HEK293 (cell line): ENCODE data around the gene MRPL39.

Source experiments
- CTCF ChIA-PET: fragments of 350-600 bp; formaldehyde crosslinking; extraction: SDS; loops from one replicate; lab custom pipeline; 2021; ENCODE audit warnings: antibody characterized with exemption; lab: Yijun Ruan, JAX
- POLR2A ChIA-PET: fragments of 300-600 bp; formaldehyde crosslinking; extraction: SDS; loops from one replicate; lab custom pipeline; 2020; ENCODE audit warnings: antibody characterized with exemption, inconsistent platforms; lab: Yijun Ruan, JAX
- H3K27ac ChIP-seq: fragments of 200-500 bp; sonication (Bioruptor generic); 2 replicates; pipeline ENCODE4 v1.5.1; 2014; ENCODE audit warnings: low read depth, low read length, control low read depth, inconsistent platforms; ENCODE audit errors: extremely low read depth
- H3K36me3 ChIP-seq, 2 experiments: fragments of 200-500 bp in 1 of 2; sonication (Bioruptor generic) in 1 of 2; 1 replicate in 1 of 2; 2 replicates in 1 of 2; pipeline ENCODE4 v1.5.1; 2014 to 2017; ENCODE audit warnings: inconsistent platforms in 2 of 2, low read length in 2 of 2; ENCODE audit not compliant: control insufficient read depth in 2 of 2, insufficient read depth in 1 of 2
- H3K4me1 ChIP-seq: fragments of 200-500 bp; sonication (Bioruptor generic); 2 replicates; pipeline ENCODE4 v1.5.1; 2014; ENCODE audit warnings: mild to moderate bottlenecking, low read length, inconsistent platforms; ENCODE audit not compliant: control insufficient read depth, insufficient read depth
- H3K4me3 ChIP-seq: 2 replicates; pipeline ENCODE4 v1.5.1; 2011; ENCODE audit warnings: low read depth, mild to moderate bottlenecking, control low read depth, low read length, moderate library complexity
- H3K9me3 ChIP-seq: fragments of 200-500 bp; sonication (Bioruptor generic); 2 replicates; pipeline ENCODE4 v1.5.1; 2014; ENCODE audit warnings: low read depth, low read length, inconsistent platforms; ENCODE audit not compliant: control insufficient read depth, insufficient read depth
- PATZ1 ChIP-seq: fragments of 450-650 bp; formaldehyde crosslinking; IDR thresholded peaks from 2 replicates; pipeline ENCODE4 v1.5.1; 2016; ENCODE audit warnings: missing biosample characterization, missing genetic modification characterization
- PRDM2 ChIP-seq: fragments of 450-650 bp; formaldehyde crosslinking; IDR thresholded peaks from 2 replicates; pipeline ENCODE4 v1.5.1; 2016; ENCODE audit warnings: missing biosample characterization, missing genetic modification characterization, borderline replicate concordance
- SALL2 ChIP-seq: fragments of 450-650 bp; formaldehyde crosslinking; IDR thresholded peaks from 2 replicates; pipeline ENCODE4 v1.5.0; 2017; ENCODE audit warnings: missing biosample characterization, mild to moderate bottlenecking, missing genetic modification characterization, borderline replicate concordance
- TSHZ1 ChIP-seq: fragments of 450-650 bp; formaldehyde crosslinking; IDR thresholded peaks from 2 replicates; pipeline ENCODE4 v1.5.1; 2016; ENCODE audit warnings: missing biosample characterization, missing genetic modification characterization, borderline replicate concordance
- ZNF146 ChIP-seq: fragments of 450-650 bp; formaldehyde crosslinking; IDR thresholded peaks from 2 replicates; pipeline ENCODE4 v1.5.1; 2016; ENCODE audit warnings: missing biosample characterization, missing genetic modification characterization
- ZNF169 ChIP-seq: fragments of 450-650 bp; formaldehyde crosslinking; IDR thresholded peaks from 2 replicates; pipeline ENCODE4 v1.5.1; 2016; ENCODE audit warnings: missing biosample characterization, missing genetic modification characterization
- ZNF211 ChIP-seq: fragments of 450-650 bp; formaldehyde crosslinking; IDR thresholded peaks from 2 replicates; pipeline ENCODE4 v1.5.1; 2016; ENCODE audit warnings: low read depth, missing biosample characterization, missing genetic modification characterization
- ZNF24 ChIP-seq: fragments of 450-650 bp; formaldehyde crosslinking; IDR thresholded peaks from 2 replicates; pipeline ENCODE4 v1.5.1; 2016; ENCODE audit warnings: missing biosample characterization, missing genetic modification characterization
- ZNF274 ChIP-seq, 2 experiments: fragments of 200-500 bp in 1 of 2; fragments of 450-650 bp in 1 of 2; sonication (Bioruptor generic) in 1 of 2; formaldehyde crosslinking in 1 of 2; IDR thresholded peaks; 2 replicates each; pipeline versions ENCODE4 v1.5.1 to v1.6.1; 2014 to 2016; ENCODE audit warnings: borderline replicate concordance in 1 of 2, inconsistent platforms in 1 of 2, low read length in 1 of 2, missing biosample characterization in 1 of 2, missing genetic modification characterization in 1 of 2
- ZNF302 ChIP-seq: fragments of 450-650 bp; formaldehyde crosslinking; IDR thresholded peaks from 2 replicates; pipeline ENCODE4 v1.5.1; 2016; ENCODE audit warnings: missing biosample characterization, missing genetic modification characterization, low read depth
- ZNF324 ChIP-seq: fragments of 450-650 bp; formaldehyde crosslinking; IDR thresholded peaks from 2 replicates; pipeline ENCODE4 v1.5.1; 2016; ENCODE audit warnings: missing biosample characterization, missing genetic modification characterization
- ZNF449 ChIP-seq: fragments of 450-650 bp; formaldehyde crosslinking; IDR thresholded peaks from 2 replicates; pipeline ENCODE4 v1.5.1; 2017; ENCODE audit warnings: missing biosample characterization, mild to moderate bottlenecking, missing genetic modification characterization, moderate library complexity
- ZNF48 ChIP-seq: fragments of 450-650 bp; formaldehyde crosslinking; IDR thresholded peaks from 2 replicates; pipeline ENCODE4 v1.5.1; 2016; ENCODE audit warnings: missing biosample characterization, missing genetic modification characterization
- ZNF664 ChIP-seq: fragments of 450-650 bp; formaldehyde crosslinking; IDR thresholded peaks from 2 replicates; pipeline ENCODE4 v1.5.1; 2016; ENCODE audit warnings: missing biosample characterization, missing genetic modification characterization
- ZNF704 ChIP-seq: fragments of 450-650 bp; formaldehyde crosslinking; IDR thresholded peaks from 2 replicates; pipeline ENCODE4 v1.5.1; 2016; ENCODE audit warnings: missing biosample characterization, missing genetic modification characterization
- ZNF76 ChIP-seq: fragments of 450-650 bp; formaldehyde crosslinking; IDR thresholded peaks from 2 replicates; pipeline ENCODE4; 2016; ENCODE audit warnings: low read depth, missing biosample characterization, missing genetic modification characterization, borderline replicate concordance
- ZNF830 ChIP-seq: fragments of 450-650 bp; IDR thresholded peaks from 2 replicates; pipeline ENCODE4 v1.5.0; 2018; ENCODE audit warnings: missing biosample characterization, missing genetic modification characterization, low read depth, mild to moderate bottlenecking, moderate library complexity

The MRPL39 gene

GRCh38 chr21:25582888-25583287 is 24.4 kb downstream of the MRPL39 start:
- no peaks in the 10 kb centered on the region for H3K4me1 ChIP-seq
- CTCF ChIA-PET: no interaction called here
- H3K4me3 ChIP-seq: no peak overlapping the region
- H3K36me3 ChIP-seq: peaks cover 18 to 32% of the 10 kb centered on the region in 2 experiments
- TF ChIP-seq PRDM2 (tag by site-specific recombination): no peak
- no peak for TF ChIP-seq ZNF211 (tag by site-specific recombination)
- TF ChIP-seq SALL2: no peak
- TF ChIP-seq ZNF302 (tag by site-specific recombination): no peak
- TF ChIP-seq ZNF704 (tag by site-specific recombination): no peak
- TF ChIP-seq TSHZ1 (tag by site-specific recombination): no peak
- TF ChIP-seq PATZ1 (tag by site-specific recombination): no peak
- TF ChIP-seq ZNF664: no peak
- no peak for TF ChIP-seq ZNF830 (tag by site-specific recombination)
- TF ChIP-seq ZNF274 (IDR thresholded peaks at IDR 0.05; ENCODE audit: low read length): no peak
- TF ChIP-seq ZNF274 (tag by site-specific recombination; IDR thresholded peaks at IDR 0.05; ENCODE audit: borderline replicate concordance): no peak
- no peak for TF ChIP-seq ZNF169 (tag by site-specific recombination)
- no peak for TF ChIP-seq ZNF76
- TF ChIP-seq ZNF324 (tag by site-specific recombination): no peak
- TF ChIP-seq ZNF146 (tag by site-specific recombination): no peak
- TF ChIP-seq ZNF48 (tag by site-specific recombination): no peak
- no peak for TF ChIP-seq ZNF24 (tag by site-specific recombination)
- TF ChIP-seq ZNF449 (tag by site-specific recombination): no peak
- TF ChIP-seq, all 188 proteins: peak for 0
- POLR2A ChIA-PET: no interaction called here
- H3K9me3 ChIP-seq: no peaks in the 10 kb centered on the region
- H3K27ac ChIP-seq: no peak overlapping the region
